WTC11 (cell line): Measurements from ENCODE around the gene ATP2A3. TPM values are rescaled to one million over a fixed set of nuclear protein-coding genes. Genes with fewer than 3 reads are reported as not detected.

Source experiments
- ATAC-seq: fragments of 200-7000 bp; cut with Tn5 transposase; 2 replicates; pipeline ENCODE4 v1.10.0; 2021; ENCODE audit warnings: mild to moderate bottlenecking, moderate library complexity
- CTCF ChIA-PET: fragments of 300-600 bp; sonication (Branson Sonifier 250); formaldehyde crosslinking; loops from one replicate; lab custom pipeline; 2021; ENCODE audit warnings: antibody characterized with exemption; lab: Charles Lee
- POLR2A ChIA-PET: fragments of 350-600 bp; sonication (Branson Sonifier 250); formaldehyde crosslinking; loops from one replicate; lab custom pipeline; 2021; ENCODE audit warnings: antibody characterized with exemption; lab: Charles Lee
- DNase-seq: peaks from one replicate; pipeline ENCODE4 v3.0.0; 2021; ENCODE audit warnings: low spot score
- H3K27ac Mint-ChIP-seq: 2 replicates; pipeline ENCODE4 v1.8.0; 2021; ENCODE audit warnings: mixed read lengths
- H3K27me3 Mint-ChIP-seq: 2 replicates; pipeline ENCODE4 v1.8.0; 2021; ENCODE audit warnings: low read depth, mild to moderate bottlenecking, moderate library complexity, mixed read lengths
- H3K36me3 Mint-ChIP-seq: 2 replicates; pipeline ENCODE4 v1.8.0; 2021; ENCODE audit warnings: mixed read lengths
- H3K4me1 Mint-ChIP-seq: 2 replicates; pipeline ENCODE4 v1.8.0; 2022; ENCODE audit warnings: mixed read lengths
- H3K4me3 Mint-ChIP-seq: 2 replicates; pipeline ENCODE4 v1.8.0; 2021; ENCODE audit warnings: mild to moderate bottlenecking, moderate library complexity, mixed read lengths
- H3K9me3 Mint-ChIP-seq: 2 replicates; pipeline ENCODE4 v1.8.0; 2021; ENCODE audit warnings: mixed read lengths
- CBFB ChIP-seq: sonication (generic); formaldehyde crosslinking; IDR thresholded peaks from 2 replicates; pipeline ENCODE4 v1.8.1; 2022; ENCODE audit warnings: mild to moderate bottlenecking, low read depth, missing genetic modification reagents
- EMX1 ChIP-seq: fragments of 250-450 bp; sonication (Bioruptor Pico); IDR thresholded peaks from 2 replicates; pipeline ENCODE4 v1.8.0; 2021; ENCODE audit warnings: mild to moderate bottlenecking
- ESRRA ChIP-seq: sonication (generic); formaldehyde crosslinking; IDR thresholded peaks from 2 replicates; pipeline ENCODE4 v1.8.1; 2022; ENCODE audit warnings: mild to moderate bottlenecking, missing genetic modification reagents, borderline replicate concordance
- ETV6 ChIP-seq: sonication (generic); formaldehyde crosslinking; IDR thresholded peaks from 2 replicates; pipeline ENCODE4 v1.8.1; 2022; ENCODE audit warnings: mild to moderate bottlenecking, missing genetic modification reagents
- IRF2 ChIP-seq: sonication (generic); formaldehyde crosslinking; IDR thresholded peaks from 2 replicates; pipeline ENCODE4 v1.8.0; 2022; ENCODE audit warnings: low read depth, missing genetic modification reagents, borderline replicate concordance
- SMAD3 ChIP-seq: sonication (generic); formaldehyde crosslinking; IDR thresholded peaks from 2 replicates; pipeline ENCODE4 v1.8.0; 2022; ENCODE audit warnings: missing genetic modification reagents, mild to moderate bottlenecking, borderline replicate concordance
- ZNF121 ChIP-seq: sonication (generic); formaldehyde crosslinking; IDR thresholded peaks from 2 replicates; pipeline ENCODE4 v1.8.0; 2023; ENCODE audit warnings: missing genetic modification reagents
- ZNF219 ChIP-seq: sonication (generic); formaldehyde crosslinking; IDR thresholded peaks from 2 replicates; pipeline ENCODE4 v1.8.0; 2023; ENCODE audit warnings: missing genetic modification reagents, mild to moderate bottlenecking, borderline replicate concordance
- ZNF423 ChIP-seq: fragments of 250-450 bp; sonication (Bioruptor Pico); IDR thresholded peaks from 2 replicates; pipeline ENCODE4 v2.1.2; 2022; ENCODE audit warnings: mild to moderate bottlenecking, moderate library complexity
- ZNF671 ChIP-seq: fragments of 250-450 bp; sonication (Bioruptor Pico); IDR thresholded peaks from 2 replicates; pipeline ENCODE4 v1.8.0; 2021; ENCODE audit warnings: mild to moderate bottlenecking
- total RNA-seq: library from RNA; stranded (reverse); gene quantifications from 3 replicates; pipeline ENCODE4 v1.2.3, GENCODE V29; 2021
- TF ChIP-seq, protein P1 (sequence below): sonication (generic); formaldehyde crosslinking; IDR thresholded peaks from 2 replicates; pipeline ENCODE4 v1.8.1; 2023; ENCODE audit warnings: mild to moderate bottlenecking, moderate library complexity, missing genetic modification reagents
- TF ChIP-seq, protein P2 (sequence below): sonication (generic); formaldehyde crosslinking; IDR thresholded peaks from 2 replicates; pipeline ENCODE4 v1.8.1; 2023; ENCODE audit warnings: mild to moderate bottlenecking, missing genetic modification reagents, moderate library complexity
- TF ChIP-seq, protein P3 (sequence below): sonication (generic); formaldehyde crosslinking; IDR thresholded peaks from 2 replicates; pipeline ENCODE4 v1.8.0; 2023; ENCODE audit warnings: missing genetic modification reagents, mild to moderate bottlenecking, borderline replicate concordance

The ATP2A3 gene
- total RNA-seq, 1 experiment from 2014 or later, result 37.8 TPM

DNA sequence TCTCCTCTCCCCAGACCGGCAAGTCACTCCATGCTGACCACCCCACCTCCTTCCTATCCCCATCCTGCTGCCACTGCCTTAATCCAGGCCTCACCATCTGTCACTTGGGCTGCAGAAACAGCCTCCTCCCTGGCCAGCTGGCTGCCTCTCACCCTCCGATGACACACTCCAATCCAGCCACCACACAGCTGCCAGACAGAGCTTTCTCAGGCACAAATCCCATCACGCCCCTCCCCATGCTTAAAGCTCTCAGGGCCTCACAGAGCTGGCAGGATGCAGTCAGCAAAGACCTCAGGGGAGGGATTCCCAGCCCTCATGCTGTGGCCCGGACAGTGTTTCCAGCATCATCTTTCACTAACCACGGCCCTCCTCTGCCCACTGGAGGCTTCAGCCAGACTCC lies 85.1 kb downstream of the ATP2A3 start (continued):
- TF ChIP-seq, protein P1, sequence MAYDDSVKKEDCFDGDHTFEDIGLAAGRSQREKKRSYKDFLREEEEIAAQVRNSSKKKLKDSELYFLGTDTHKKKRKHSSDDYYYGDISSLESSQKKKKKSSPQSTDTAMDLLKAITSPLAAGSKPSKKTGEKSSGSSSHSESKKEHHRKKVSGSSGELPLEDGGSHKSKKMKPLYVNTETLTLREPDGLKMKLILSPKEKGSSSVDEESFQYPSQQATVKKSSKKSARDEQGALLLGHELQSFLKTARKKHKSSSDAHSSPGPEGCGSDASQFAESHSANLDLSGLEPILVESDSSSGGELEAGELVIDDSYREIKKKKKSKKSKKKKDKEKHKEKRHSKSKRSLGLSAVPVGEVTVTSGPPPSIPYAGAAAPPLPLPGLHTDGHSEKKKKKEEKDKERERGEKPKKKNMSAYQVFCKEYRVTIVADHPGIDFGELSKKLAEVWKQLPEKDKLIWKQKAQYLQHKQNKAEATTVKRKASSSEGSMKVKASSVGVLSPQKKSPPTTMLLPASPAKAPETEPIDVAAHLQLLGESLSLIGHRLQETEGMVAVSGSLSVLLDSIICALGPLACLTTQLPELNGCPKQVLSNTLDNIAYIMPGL (CRISPR knock-in tag), result no peak
- TF ChIP-seq, protein P2, sequence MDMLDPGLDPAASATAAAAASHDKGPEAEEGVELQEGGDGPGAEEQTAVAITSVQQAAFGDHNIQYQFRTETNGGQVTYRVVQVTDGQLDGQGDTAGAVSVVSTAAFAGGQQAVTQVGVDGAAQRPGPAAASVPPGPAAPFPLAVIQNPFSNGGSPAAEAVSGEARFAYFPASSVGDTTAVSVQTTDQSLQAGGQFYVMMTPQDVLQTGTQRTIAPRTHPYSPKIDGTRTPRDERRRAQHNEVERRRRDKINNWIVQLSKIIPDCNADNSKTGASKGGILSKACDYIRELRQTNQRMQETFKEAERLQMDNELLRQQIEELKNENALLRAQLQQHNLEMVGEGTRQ (CRISPR knock-in tag), result no peak
- no peak for TF ChIP-seq EMX1 (CRISPR knock-in tag)
- no peak for TF ChIP-seq ZNF219 (CRISPR knock-in tag)
- no peak for TF ChIP-seq ZNF671 (CRISPR knock-in tag)
- no peak for TF ChIP-seq ZNF423 (CRISPR knock-in tag)
- TF ChIP-seq SMAD3 (CRISPR knock-in tag), result no peak
- no peak for TF ChIP-seq CBFB (CRISPR knock-in tag)

DNA sequence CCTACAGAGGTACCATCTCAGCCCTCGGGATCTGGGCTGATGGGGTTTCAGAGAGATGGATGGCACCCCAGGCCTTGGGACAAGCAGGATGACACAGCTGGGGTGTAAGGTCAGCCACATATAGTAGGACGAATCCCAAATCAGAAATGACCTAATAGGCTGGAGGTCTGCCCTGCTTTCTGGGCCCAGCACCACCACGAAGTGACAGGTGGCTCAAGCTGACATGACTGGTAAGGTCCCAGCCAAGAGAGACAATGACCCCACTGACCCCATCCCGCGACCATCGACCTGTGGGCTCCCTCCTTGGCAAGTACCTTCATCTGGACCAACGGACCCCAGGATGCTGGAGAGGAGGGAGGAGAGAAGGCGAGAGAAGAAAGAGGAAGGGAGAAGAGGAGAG lies 87.0 kb downstream of the ATP2A3 start:
- no peak for TF ChIP-seq IRF2 (CRISPR knock-in tag)
- no peak for TF ChIP-seq ETV6 (CRISPR knock-in tag)
- Mint-ChIP-seq H3K4me1 (no peaks in the 10 kb centered on the region), H3K9me3 (no peaks in the 10 kb centered on the region), H3K4me3 (no peak overlapping the region), H3K27me3 (no peaks in the 10 kb centered on the region), H3K36me3 (peaks cover 17% of the 10 kb centered on the region), H3K27ac (no peak overlapping the region)
- ChIA-PET POLR2A (no interaction called here), CTCF (interaction anchor here (0.7 to 1.8 kb wide), 3 partner anchors 15 to 37 kb away, joined by 3 to 6 read pairs (median 3); partner anchors contain the start of genes CAMKK1 and NCBP3)
- no peak for DNase-seq
- no peak for ATAC-seq

DNA sequence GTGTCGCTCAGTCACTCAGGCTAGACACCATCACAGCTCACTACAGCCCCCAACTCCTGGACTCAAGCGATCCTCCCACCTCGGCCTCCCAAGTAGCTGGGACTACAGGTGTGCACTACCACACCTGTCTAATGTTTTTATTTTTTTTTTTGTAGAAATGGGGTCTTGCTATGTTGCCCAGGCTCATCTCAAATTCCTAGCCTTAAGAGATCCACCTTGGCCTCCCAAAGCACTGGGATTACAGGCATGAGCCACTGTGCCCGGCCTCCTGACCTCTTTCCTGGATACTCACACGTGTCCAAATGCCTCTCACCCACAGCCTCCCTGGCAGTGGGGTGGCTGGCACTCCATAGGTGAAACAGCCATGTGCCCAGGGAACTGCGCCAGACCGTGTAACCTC lies 88.9 kb downstream of the ATP2A3 start:
- Mint-ChIP-seq H3K27ac (no peak overlapping the region), H3K27me3 (no peaks in the 10 kb centered on the region), H3K36me3 (peaks cover 22% of the 10 kb centered on the region), H3K9me3 (no peaks in the 10 kb centered on the region), H3K4me3 (no peak overlapping the region), H3K4me1 (no peaks in the 10 kb centered on the region)
- no peak for TF ChIP-seq ESRRA
- TF ChIP-seq, protein P3, sequence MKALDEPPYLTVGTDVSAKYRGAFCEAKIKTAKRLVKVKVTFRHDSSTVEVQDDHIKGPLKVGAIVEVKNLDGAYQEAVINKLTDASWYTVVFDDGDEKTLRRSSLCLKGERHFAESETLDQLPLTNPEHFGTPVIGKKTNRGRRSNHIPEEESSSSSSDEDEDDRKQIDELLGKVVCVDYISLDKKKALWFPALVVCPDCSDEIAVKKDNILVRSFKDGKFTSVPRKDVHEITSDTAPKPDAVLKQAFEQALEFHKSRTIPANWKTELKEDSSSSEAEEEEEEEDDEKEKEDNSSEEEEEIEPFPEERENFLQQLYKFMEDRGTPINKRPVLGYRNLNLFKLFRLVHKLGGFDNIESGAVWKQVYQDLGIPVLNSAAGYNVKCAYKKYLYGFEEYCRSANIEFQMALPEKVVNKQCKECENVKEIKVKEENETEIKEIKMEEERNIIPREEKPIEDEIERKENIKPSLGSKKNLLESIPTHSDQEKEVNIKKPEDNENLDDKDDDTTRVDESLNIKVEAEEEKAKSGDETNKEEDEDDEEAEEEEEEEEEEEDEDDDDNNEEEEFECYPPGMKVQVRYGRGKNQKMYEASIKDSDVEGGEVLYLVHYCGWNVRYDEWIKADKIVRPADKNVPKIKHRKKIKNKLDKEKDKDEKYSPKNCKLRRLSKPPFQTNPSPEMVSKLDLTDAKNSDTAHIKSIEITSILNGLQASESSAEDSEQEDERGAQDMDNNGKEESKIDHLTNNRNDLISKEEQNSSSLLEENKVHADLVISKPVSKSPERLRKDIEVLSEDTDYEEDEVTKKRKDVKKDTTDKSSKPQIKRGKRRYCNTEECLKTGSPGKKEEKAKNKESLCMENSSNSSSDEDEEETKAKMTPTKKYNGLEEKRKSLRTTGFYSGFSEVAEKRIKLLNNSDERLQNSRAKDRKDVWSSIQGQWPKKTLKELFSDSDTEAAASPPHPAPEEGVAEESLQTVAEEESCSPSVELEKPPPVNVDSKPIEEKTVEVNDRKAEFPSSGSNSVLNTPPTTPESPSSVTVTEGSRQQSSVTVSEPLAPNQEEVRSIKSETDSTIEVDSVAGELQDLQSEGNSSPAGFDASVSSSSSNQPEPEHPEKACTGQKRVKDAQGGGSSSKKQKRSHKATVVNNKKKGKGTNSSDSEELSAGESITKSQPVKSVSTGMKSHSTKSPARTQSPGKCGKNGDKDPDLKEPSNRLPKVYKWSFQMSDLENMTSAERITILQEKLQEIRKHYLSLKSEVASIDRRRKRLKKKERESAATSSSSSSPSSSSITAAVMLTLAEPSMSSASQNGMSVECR (CRISPR knock-in tag), result no peak
- 0 out of 2 replicates have a peak, but pooled peaks have one; percentile 41 for TF ChIP-seq ZNF121 (CRISPR knock-in tag)
- ChIA-PET CTCF (no interaction called here), POLR2A (no interaction called here)
- no peak for ATAC-seq
- no peak for DNase-seq

Other genes with a start within 250 kb of the ATP2A3 start
- gene HASPIN, start 240.5 kb downstream of the ATP2A3 start, total RNA-seq, result 30.0 to 30.8 TPM (median 30.4 TPM) in 3 replicates
- gene ITGAE, start 163.2 kb downstream of the ATP2A3 start, total RNA-seq, result 18.6 to 21.3 TPM (median 19.5 TPM) in 3 replicates
- 48.7 to 51.3 TPM (median 49.6 TPM) in 3 replicates for gene NCBP3, start 118.2 kb downstream of the ATP2A3 start, total RNA-seq
- 8.0 to 9.6 TPM (median 8.7 TPM) in 3 replicates for gene CAMKK1, start 71.4 kb downstream of the ATP2A3 start, total RNA-seq
- gene P2RX1, start 48.0 kb downstream of the ATP2A3 start, total RNA-seq, result 0.07 TPM in 1 of 3 replicates, not detected in the others
- gene ZZEF1, start 178.6 kb upstream of the ATP2A3 start, total RNA-seq, result 16.3 to 24.1 TPM (median 17.5 TPM) in 3 replicates
- 7.8 to 9.0 TPM (median 8.8 TPM) in 3 replicates for gene CYB5D2, start 178.8 kb upstream of the ATP2A3 start, total RNA-seq